Measurements from ENCODE around the gene SLC35F6.

- TF ChIP-seq, protein P1, sequence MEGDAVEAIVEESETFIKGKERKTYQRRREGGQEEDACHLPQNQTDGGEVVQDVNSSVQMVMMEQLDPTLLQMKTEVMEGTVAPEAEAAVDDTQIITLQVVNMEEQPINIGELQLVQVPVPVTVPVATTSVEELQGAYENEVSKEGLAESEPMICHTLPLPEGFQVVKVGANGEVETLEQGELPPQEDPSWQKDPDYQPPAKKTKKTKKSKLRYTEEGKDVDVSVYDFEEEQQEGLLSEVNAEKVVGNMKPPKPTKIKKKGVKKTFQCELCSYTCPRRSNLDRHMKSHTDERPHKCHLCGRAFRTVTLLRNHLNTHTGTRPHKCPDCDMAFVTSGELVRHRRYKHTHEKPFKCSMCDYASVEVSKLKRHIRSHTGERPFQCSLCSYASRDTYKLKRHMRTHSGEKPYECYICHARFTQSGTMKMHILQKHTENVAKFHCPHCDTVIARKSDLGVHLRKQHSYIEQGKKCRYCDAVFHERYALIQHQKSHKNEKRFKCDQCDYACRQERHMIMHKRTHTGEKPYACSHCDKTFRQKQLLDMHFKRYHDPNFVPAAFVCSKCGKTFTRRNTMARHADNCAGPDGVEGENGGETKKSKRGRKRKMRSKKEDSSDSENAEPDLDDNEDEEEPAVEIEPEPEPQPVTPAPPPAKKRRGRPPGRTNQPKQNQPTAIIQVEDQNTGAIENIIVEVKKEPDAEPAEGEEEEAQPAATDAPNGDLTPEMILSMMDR (IDR thresholded peaks at IDR 0.05) = no peak
- no peak for TF ChIP-seq EZH2phosphoT487 (IDR thresholded peaks at IDR 0.05)
- TF ChIP-seq EZH2 (IDR thresholded peaks at IDR 0.05) = no peak
Measured at GRCh38 chr2:26716769-26717168, 47.3 kb upstream of the SLC35F6 start.
